NK-92 (cell line): ENCODE results near the gene CRYBG2.
"Not testable (repeated sequence)": the region's sequence is repeated elsewhere in the genome, so short reads cannot be mapped to it uniquely, and the experiment has no call there.

ENCODE experiments used
- DNase-seq: peaks from one replicate; lab custom pipeline; 2025; ENCODE audit not compliant: unreplicated experiment; lab: John Stamatoyannopoulos, UW

CRYBG2 gene

GRCh38 chr1:26353976-26354820 lies at the start of gene CRYBG2:
CRYBG2 (minus strand) TSS chr1:26354130; CDS start chr1:26346657, 7,473 bp downstream.
- DNase-seq = no peak

- no peak for DNase-seq
Measured at GRCh38 chr1:26403656-26404055, 49.7 kb upstream of the CRYBG2 start.

GRCh38 chr1:26401891-26402290 lies 48.0 kb upstream of the CRYBG2 start:
- DNase-seq = no peak

- DNase-seq = no peak
Measured at GRCh38 chr1:26399034-26399433, 45.1 kb upstream of the CRYBG2 start.

GRCh38 chr1:26395754-26396153 lies 41.8 kb upstream of the CRYBG2 start:
- DNase-seq = no peak

GRCh38 chr1:26391450-26391849 lies 37.5 kb upstream of the CRYBG2 start:
- no peak for DNase-seq

- no peak for DNase-seq
Measured at GRCh38 chr1:26389604-26390247, 35.8 kb upstream of the CRYBG2 start.

GRCh38 chr1:26388791-26389445 lies 35.0 kb upstream of the CRYBG2 start:
- DNase-seq = no peak

- no peak for DNase-seq
Measured at GRCh38 chr1:26387447-26387846, 33.5 kb upstream of the CRYBG2 start.

- DNase-seq = not testable (repeated sequence)
Measured at GRCh38 chr1:26385063-26385462, 31.1 kb upstream of the CRYBG2 start.

- DNase-seq = no peak
Measured at GRCh38 chr1:26384076-26384475, 30.1 kb upstream of the CRYBG2 start.

GRCh38 chr1:26378879-26379251 lies 24.9 kb upstream of the CRYBG2 start:
- no peak for DNase-seq

- DNase-seq = peak; percentile 28
Measured at GRCh38 chr1:26378088-26378878, 24.4 kb upstream of the CRYBG2 start.

GRCh38 chr1:26376050-26376449 lies 22.1 kb upstream of the CRYBG2 start:
- no peak for DNase-seq

- no peak for DNase-seq
Measured at GRCh38 chr1:26375081-26375480, 21.2 kb upstream of the CRYBG2 start.

GRCh38 chr1:26374361-26374760 lies 20.4 kb upstream of the CRYBG2 start:
- not testable (repeated sequence) for DNase-seq

- DNase-seq = no peak
Measured at GRCh38 chr1:26373789-26374188, 19.9 kb upstream of the CRYBG2 start.

GRCh38 chr1:26373281-26373680 lies 19.4 kb upstream of the CRYBG2 start:
- no peak for DNase-seq

- not testable (repeated sequence) for DNase-seq
Measured at GRCh38 chr1:26372611-26373010, 18.7 kb upstream of the CRYBG2 start, which contains the start of gene ZNF683. ZNF683 (minus strand) TSS chr1:26372750; CDS start chr1:26368571, 4,179 bp downstream.

GRCh38 chr1:26372039-26372438 lies 18.1 kb upstream of the CRYBG2 start:
- no peak for DNase-seq
